Kidney (tissue), 14 donors: ENCODE results near the gene HERC5. TPM values are rescaled to one million over a fixed set of nuclear protein-coding genes. Genes with fewer than 3 reads are reported as not detected.

Source experiments
- DNase-seq, 5 donors: peaks; one replicate each; pipeline ENCODE4 v3.0.0-alpha.2; 2013 to 2020
- FAIRE-seq: peaks from 2 replicates; lab custom pipeline; 2012; peaks lifted over from hg19 to GRCh38; lab: Jason Lieb, UNC
- H3K27ac ChIP-seq, 2 donors: one replicate each; pipeline ENCODE4 v1.7.0; 2013; ENCODE audit warnings: low read depth in 2 of 2, low read length in 2 of 2, inconsistent platforms in 1 of 2
- H3K27me3 ChIP-seq: one replicate; pipeline ENCODE4 v1.7.1; 2013; ENCODE audit warnings: low read length, inconsistent platforms; ENCODE audit not compliant: control insufficient read depth, insufficient read depth
- H3K36me3 ChIP-seq, 3 donors: one replicate each; pipeline versions ENCODE4 v1.7.0 to v1.7.1; 2013; ENCODE audit warnings: low read length in 3 of 3, control low read depth in 1 of 3, inconsistent platforms in 1 of 3; ENCODE audit not compliant: insufficient read depth in 3 of 3, control insufficient read depth in 2 of 3
- H3K4me1 ChIP-seq, 3 donors: one replicate each; pipeline versions ENCODE4 v1.7.0 to v1.7.1; 2013; ENCODE audit warnings: low read length in 3 of 3, inconsistent platforms in 1 of 3, low read depth in 1 of 3; ENCODE audit not compliant: control insufficient read depth in 2 of 3, insufficient read depth in 2 of 3
- H3K4me3 ChIP-seq, 3 donors: one replicate each; pipeline versions ENCODE4 v1.7.0 to v1.8.1; 2013; ENCODE audit warnings: low read length in 3 of 3, control low read depth in 1 of 3, inconsistent platforms in 1 of 3
- H3K9ac ChIP-seq, 3 donors: one replicate each; pipeline versions ENCODE4 v1.7.0 to v1.7.1; 2013; ENCODE audit warnings: low read length in 3 of 3, control low read depth in 1 of 3, inconsistent platforms in 1 of 3
- H3K9me3 ChIP-seq, 3 donors: one replicate each; pipeline versions ENCODE4 v1.7.0 to v1.7.1; 2013; ENCODE audit warnings: low read length in 3 of 3, control low read depth in 1 of 3, inconsistent platforms in 1 of 3; ENCODE audit not compliant: control insufficient read depth in 2 of 3, insufficient read depth in 1 of 3
- intact Hi-C: fragments of 100-400 bp; cut with DNase I; formaldehyde crosslinking; loops from one replicate; pipeline ENCODE4 v1.11.1; 2022
- polyA plus RNA-seq: library from polyadenylated mRNA; stranded (reverse); fragments of 350-450 nt; fragmentation: Illumina TruSeq; extraction: RNeasy Lipid Tissue Mini Kit (QIAGEN cat#74804); gene quantifications from one replicate; pipeline ENCODE4 v1.2.3, GENCODE V29; 2014; ENCODE audit warnings: low read depth, low replicate concordance; ENCODE audit not compliant: insufficient read depth
- total RNA-seq: library from RNA; stranded (reverse); fragmentation: NEBNext Ultra II Directional; extraction: Animal tissue kit (Norgen Biotek cat#: 25700); gene quantifications from one replicate; pipeline ENCODE4 v1.2.1, GENCODE V29; 2021
- TF ChIP-seq, protein P1 (sequence below): IDR thresholded peaks from 3 replicates; pipeline ENCODE4 v1.5.1; 2012; ENCODE audit warnings: mild to moderate bottlenecking, moderate library complexity, borderline replicate concordance; ENCODE audit not compliant: insufficient read depth; ENCODE audit errors: extremely low read depth
- donor health status: control.
- donor health status: control.
- donor health status: control.
- donor health status: control.
- donor health status: control.
- donor health status: DM: yes; HTN: yes; CAD: no.
- donor health status: Normal renal cell carcinoma (clear cell type).

HERC5 gene
- total and polyA plus RNA-seq, 2 donors from 2014 or later: 4.7 to 6.5 TPM

DNA sequence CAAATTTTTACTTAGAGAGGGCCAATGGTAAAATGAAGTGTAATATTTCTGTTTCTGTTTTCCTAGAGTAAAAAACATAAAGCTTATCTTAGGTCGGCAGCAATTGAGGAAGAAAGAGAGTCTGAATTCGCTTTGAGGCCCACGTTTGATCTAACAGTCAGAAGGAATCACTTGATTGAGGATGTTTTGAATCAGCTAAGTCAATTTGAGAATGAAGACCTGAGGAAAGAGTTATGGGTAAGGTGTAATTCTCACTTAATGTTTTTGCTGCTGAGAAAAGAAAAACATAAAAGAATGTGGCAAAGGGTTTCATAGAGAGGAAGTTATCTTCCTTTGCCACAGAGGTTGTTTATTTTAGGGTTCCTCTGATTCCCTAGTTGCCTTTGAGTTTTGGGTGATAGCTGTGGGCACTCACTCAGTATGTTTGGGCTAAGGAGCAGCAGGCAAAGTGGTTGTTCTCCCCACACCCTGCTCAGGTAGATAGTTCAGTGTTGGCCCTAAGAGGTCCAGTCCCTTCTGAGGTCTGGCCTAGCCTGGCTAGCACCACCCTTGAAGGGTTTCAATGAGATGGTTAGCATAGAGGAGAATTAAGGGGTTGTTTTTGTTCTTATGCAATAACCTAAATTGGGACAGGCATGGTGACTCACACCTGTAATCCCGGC is 32.3 kb downstream of the HERC5 start:
- TF ChIP-seq, protein P1, sequence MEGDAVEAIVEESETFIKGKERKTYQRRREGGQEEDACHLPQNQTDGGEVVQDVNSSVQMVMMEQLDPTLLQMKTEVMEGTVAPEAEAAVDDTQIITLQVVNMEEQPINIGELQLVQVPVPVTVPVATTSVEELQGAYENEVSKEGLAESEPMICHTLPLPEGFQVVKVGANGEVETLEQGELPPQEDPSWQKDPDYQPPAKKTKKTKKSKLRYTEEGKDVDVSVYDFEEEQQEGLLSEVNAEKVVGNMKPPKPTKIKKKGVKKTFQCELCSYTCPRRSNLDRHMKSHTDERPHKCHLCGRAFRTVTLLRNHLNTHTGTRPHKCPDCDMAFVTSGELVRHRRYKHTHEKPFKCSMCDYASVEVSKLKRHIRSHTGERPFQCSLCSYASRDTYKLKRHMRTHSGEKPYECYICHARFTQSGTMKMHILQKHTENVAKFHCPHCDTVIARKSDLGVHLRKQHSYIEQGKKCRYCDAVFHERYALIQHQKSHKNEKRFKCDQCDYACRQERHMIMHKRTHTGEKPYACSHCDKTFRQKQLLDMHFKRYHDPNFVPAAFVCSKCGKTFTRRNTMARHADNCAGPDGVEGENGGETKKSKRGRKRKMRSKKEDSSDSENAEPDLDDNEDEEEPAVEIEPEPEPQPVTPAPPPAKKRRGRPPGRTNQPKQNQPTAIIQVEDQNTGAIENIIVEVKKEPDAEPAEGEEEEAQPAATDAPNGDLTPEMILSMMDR: no peak
- Histone ChIP-seq H3K27ac (no peak overlapping the region), H3K36me3 (peaks cover 0 to 3% (median 0%) of the 10 kb centered on the region in 3 donors), H3K4me3 (no peak overlapping the region), H3K27me3 (no peaks in the 10 kb centered on the region), H3K4me1 (no peaks in the 10 kb centered on the region), H3K9ac (no peak overlapping the region), H3K9me3 (no peaks in the 10 kb centered on the region)
- no peak for FAIRE-seq
- no peak for DNase-seq
- intact Hi-C loops: no loop called here

DNA sequence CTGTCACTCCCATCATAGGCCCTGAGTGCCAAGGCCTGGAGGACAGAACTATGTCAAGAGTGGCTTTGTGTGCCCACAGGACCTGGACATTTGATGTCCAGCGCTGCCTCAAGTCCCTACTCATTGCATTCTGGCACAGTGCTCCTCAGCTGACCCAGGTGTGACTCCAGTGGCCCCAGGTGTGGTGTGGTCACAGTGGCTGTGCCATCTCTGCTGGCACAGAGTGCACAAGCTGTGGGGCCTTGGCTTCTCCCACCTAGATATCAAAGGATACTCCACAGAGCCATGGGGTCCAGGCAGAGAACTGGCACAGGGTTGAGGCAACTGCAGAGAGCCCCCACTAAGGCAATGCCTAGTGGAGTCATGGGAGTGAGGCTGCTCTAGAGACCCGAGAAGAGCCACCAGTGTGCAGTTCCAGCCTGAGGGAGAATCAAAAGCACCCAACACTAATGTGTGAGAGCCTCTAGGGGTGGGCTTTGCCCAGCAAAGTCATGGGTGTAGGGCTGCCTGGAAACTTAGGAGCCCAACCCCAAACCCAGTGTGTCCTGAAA is 41.0 kb downstream of the HERC5 start:
- H3K27me3 ChIP-seq: no peaks in the 10 kb centered on the region
- H3K36me3 ChIP-seq: no peaks in the 10 kb centered on the region
- no peak for FAIRE-seq
- H3K9me3 ChIP-seq: no peaks in the 10 kb centered on the region
- H3K9ac ChIP-seq: no peak overlapping the region
- no peaks in the 10 kb centered on the region for H3K4me1 ChIP-seq
- H3K27ac ChIP-seq: no peak overlapping the region
- TF ChIP-seq, protein P1: no peak
- no peak overlapping the region for H3K4me3 ChIP-seq
- no peak for DNase-seq
- intact Hi-C loops: no loop called here

DNA sequence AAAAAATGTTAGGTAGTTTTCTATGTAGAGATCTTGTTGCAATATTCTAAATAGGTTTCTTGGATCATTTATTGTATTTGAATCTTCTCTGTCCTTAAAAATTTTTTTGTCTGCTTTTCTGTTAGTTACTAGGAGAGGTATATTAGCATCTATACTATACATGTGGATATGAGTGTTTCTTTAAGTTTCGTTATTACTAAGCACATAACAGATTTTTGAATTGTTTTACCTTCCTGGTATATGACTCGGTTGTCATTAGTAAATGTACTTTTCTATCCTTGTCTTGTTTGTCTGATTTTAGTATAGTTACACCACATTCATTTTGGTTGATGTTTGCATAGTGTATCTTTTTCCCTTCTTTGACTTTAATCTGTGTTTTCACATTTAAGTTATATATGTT is 46.4 kb downstream of the HERC5 start:
- FAIRE-seq (no peak), DNase-seq (no peak)
- Histone ChIP-seq H3K9me3 (no peaks in the 10 kb centered on the region), H3K27ac (no peak overlapping the region), H3K4me1 (no peaks in the 10 kb centered on the region), H3K9ac (no peak overlapping the region), H3K36me3 (no peaks in the 10 kb centered on the region), H3K27me3 (no peaks in the 10 kb centered on the region), H3K4me3 (no peak overlapping the region)
- intact Hi-C loops: no loop called here
- TF ChIP-seq, protein P1: no peak
